Smooth muscle cell of trachea (primary cell): ENCODE measurements around the gene ITGB3BP. TPM values are rescaled to one million over a fixed set of nuclear protein-coding genes. Genes with fewer than 3 reads are reported as not detected.

Experiments used
- total RNA-seq: library from RNA; depleted of rRNA; stranded (reverse); fragments of >200 nt; gene quantifications from 2 replicates; pipeline ENCODE4 v1.2.1, GENCODE V29; 2014

ITGB3BP gene, protein sequence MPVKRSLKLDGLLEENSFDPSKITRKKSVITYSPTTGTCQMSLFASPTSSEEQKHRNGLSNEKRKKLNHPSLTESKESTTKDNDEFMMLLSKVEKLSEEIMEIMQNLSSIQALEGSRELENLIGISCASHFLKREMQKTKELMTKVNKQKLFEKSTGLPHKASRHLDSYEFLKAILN
- 9.3 and 44.1 TPM in 2 replicates for total RNA-seq

GRCh38 chr1:63522891-63523728, at the start of gene ITGB3BP, which contains the start of gene EFCAB7:
ITGB3BP (minus strand) TSS chr1:63523225; CDS start chr1:63523133, 92 bp downstream.
EFCAB7 (plus strand) TSS chr1:63523525; CDS start chr1:63525573, 2,048 bp downstream.

Other genes starting within 250 kb of the ITGB3BP start
- gene FOXD3, start 200.7 kb downstream of the ITGB3BP start, total RNA-seq = not detected in 2 replicates
- gene ALG6, start 155.6 kb downstream of the ITGB3BP start, total RNA-seq = 14.6 and 24.1 TPM in 2 replicates
- 10.3 and 16.1 TPM in 2 replicates for gene EFCAB7, start 300 bp upstream of the ITGB3BP start, total RNA-seq
- gene PGM1, start 70.2 kb upstream of the ITGB3BP start, total RNA-seq = 73.7 and 83.0 TPM in 2 replicates